HEK293T (cell line): ENCODE measurements around the gene SUGCT.

Experiments
- BHLHE40 ChIP-seq: fragments of 450-650 bp; IDR thresholded peaks from 2 replicates; pipeline ENCODE4 v1.6.1; 2016; ENCODE audit warnings: mild to moderate bottlenecking, moderate library complexity, borderline replicate concordance
- CTBP1 ChIP-seq: fragments of 450-650 bp; IDR thresholded peaks from 2 replicates; pipeline ENCODE4 v1.6.1; 2016; ENCODE audit warnings: borderline replicate concordance
- ELF4 ChIP-seq: fragments of 450-650 bp; IDR thresholded peaks from 2 replicates; pipeline ENCODE4 v1.6.1; 2017; ENCODE audit warnings: antibody characterized with exemption
- FOXA1 ChIP-seq: fragments of 450-650 bp; IDR thresholded peaks from 2 replicates; pipeline ENCODE4 v1.6.1; 2016; ENCODE audit warnings: mild to moderate bottlenecking
- FOXK2 ChIP-seq: fragments of 450-650 bp; IDR thresholded peaks from 2 replicates; pipeline ENCODE4 v1.6.1; 2016; ENCODE audit warnings: mild to moderate bottlenecking
- FOXM1 ChIP-seq: fragments of 450-650 bp; IDR thresholded peaks from 2 replicates; pipeline ENCODE4 v1.6.1; 2017; ENCODE audit warnings: mild to moderate bottlenecking, borderline replicate concordance
- HDGF ChIP-seq: fragments of 450-650 bp; IDR thresholded peaks from 2 replicates; pipeline ENCODE4 v1.6.1; 2017; ENCODE audit warnings: antibody characterized with exemption, borderline replicate concordance
- L3MBTL2 ChIP-seq: fragments of 450-650 bp; conservative IDR thresholded peaks from 2 replicates; pipeline ENCODE4 v1.6.1; 2016; ENCODE audit warnings: mild to moderate bottlenecking
- SP1 ChIP-seq: fragments of 450-650 bp; IDR thresholded peaks from 2 replicates; pipeline ENCODE4 v1.6.1; 2017
- SUZ12 ChIP-seq: fragments of 450-650 bp; IDR thresholded peaks from 2 replicates; pipeline ENCODE4 v1.6.1; 2016; ENCODE audit warnings: mild to moderate bottlenecking
- TARDBP ChIP-seq: fragments of 450-650 bp; IDR thresholded peaks from 2 replicates; pipeline ENCODE4 v1.6.1; 2016
- TF ChIP-seq, protein P1 (sequence below): fragments of 450-650 bp; IDR thresholded peaks from 2 replicates; pipeline ENCODE4 v1.6.1; 2016

DNA sequence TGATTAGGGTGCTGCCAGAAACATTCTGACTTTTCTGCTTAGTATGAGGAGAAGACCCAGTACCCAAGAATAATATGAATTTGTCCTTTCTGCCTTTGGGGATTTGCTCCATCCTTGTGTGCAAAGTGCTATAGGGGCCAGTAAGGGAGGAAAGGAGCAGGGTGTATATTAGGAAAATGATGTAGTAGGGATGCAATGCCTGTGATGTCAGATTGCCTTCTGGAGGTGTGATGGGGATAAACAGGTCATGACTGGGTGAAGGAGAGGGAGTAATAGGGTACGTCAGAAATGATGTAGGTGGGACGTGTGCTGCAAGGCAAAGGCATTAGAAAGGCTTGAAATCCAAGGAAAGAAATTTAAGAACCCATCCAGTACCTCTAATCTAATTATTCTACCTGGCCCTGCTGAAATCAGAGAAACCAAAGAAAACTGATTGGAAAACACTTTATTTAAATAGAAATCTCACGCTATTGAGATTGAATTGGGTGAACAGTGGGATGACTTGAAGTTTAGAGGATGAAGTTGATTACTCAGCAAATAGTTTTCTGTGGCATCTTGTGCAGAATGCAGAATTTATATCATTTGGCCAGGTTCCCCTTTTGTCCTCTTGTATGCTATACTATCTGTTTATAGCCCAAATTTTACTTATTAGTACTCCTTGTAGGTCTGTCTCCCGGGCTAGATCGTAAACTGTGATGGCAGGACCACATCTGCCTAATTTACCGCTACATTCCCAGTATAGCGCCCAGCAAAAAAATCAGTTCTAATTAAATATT is 503.9 kb downstream of the SUGCT start:
- TF ChIP-seq BHLHE40 (no peak), CTBP1 (no peak), FOXM1 (no peak), SUZ12 (no peak), FOXK2 (no peak), SP1 (no peak), ELF4 (no peak), FOXA1 (no peak), L3MBTL2 (no peak), HDGF (no peak), TARDBP (no peak)
- TF ChIP-seq, protein P1, sequence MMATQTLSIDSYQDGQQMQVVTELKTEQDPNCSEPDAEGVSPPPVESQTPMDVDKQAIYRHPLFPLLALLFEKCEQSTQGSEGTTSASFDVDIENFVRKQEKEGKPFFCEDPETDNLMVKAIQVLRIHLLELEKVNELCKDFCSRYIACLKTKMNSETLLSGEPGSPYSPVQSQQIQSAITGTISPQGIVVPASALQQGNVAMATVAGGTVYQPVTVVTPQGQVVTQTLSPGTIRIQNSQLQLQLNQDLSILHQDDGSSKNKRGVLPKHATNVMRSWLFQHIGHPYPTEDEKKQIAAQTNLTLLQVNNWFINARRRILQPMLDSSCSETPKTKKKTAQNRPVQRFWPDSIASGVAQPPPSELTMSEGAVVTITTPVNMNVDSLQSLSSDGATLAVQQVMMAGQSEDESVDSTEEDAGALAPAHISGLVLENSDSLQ: no peak
